Activated naive CD4-positive, alpha-beta T cell treated with anti-CD3 and anti-CD28 coated beads, Interleukin-2, amount 10 ng/mL, durations not matched to agents 7 days and 5 days (primary cell): Measurements from ENCODE around the gene COL5A1.

Source experiments
- CTCF ChIA-PET: fragments of 350-600 bp; sonication (Branson Sonifier 250); formaldehyde crosslinking; loops from one replicate; lab custom pipeline; 2021; ENCODE audit warnings: antibody characterized with exemption; lab: Charles Lee
- DNase-seq: peaks from one replicate; pipeline ENCODE4 v3.0.0-alpha.2; 2020
- H3K27ac Mint-ChIP-seq: one replicate; pipeline ENCODE4 v1.8.0; 2021; ENCODE audit warnings: mild to moderate bottlenecking, moderate library complexity, mixed read lengths
- H3K27me3 Mint-ChIP-seq: one replicate; pipeline ENCODE4 v1.8.0; 2021; ENCODE audit warnings: mild to moderate bottlenecking, mixed read lengths
- H3K36me3 Mint-ChIP-seq: one replicate; pipeline ENCODE4 v1.8.0; 2021; ENCODE audit warnings: mixed read lengths
- H3K4me1 Mint-ChIP-seq: one replicate; pipeline ENCODE4 v1.8.0; 2021; ENCODE audit warnings: mixed read lengths
- H3K4me3 Mint-ChIP-seq: one replicate; pipeline ENCODE4 v1.8.0; 2021; ENCODE audit warnings: mild to moderate bottlenecking, moderate library complexity, mixed read lengths
- H3K9me3 Mint-ChIP-seq: one replicate; pipeline ENCODE4 v1.8.0; 2021; ENCODE audit warnings: mixed read lengths

The COL5A1 gene

DNA sequence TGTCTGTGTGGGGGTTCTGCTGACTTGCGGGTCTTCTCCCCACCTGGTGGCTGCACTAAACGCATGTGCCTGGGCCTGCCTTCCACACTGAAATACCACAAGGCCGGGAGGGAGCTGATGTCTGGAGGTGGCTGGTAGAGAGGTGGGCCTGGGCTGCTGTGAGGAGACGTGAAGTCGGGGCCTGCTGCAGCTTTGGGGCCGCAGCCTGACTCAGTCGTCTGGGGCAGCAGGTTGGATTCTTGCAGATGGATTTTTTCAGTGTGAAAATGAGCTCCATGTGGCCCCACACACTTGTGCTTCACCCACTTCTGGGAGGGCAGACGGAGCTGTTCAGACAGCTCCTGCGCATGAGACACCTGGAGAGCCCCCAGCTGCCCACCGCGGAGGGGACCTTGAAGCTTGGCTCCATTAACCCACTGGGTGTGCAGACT, 29.3 kb downstream of the COL5A1 start:
- Mint-ChIP-seq H3K36me3 (no peaks in the 10 kb centered on the region), H3K4me1 (no peaks in the 10 kb centered on the region), H3K27ac (no peak overlapping the region), H3K4me3 (no peak overlapping the region), H3K9me3 (no peaks in the 10 kb centered on the region), H3K27me3 (no peaks in the 10 kb centered on the region)
- CTCF ChIA-PET, result interaction anchor here (1.4 kb wide), 1 partner anchor 10 kb away, joined by 3 read pairs; no protein-coding TSS in a partner anchor
- no peak for DNase-seq

DNA sequence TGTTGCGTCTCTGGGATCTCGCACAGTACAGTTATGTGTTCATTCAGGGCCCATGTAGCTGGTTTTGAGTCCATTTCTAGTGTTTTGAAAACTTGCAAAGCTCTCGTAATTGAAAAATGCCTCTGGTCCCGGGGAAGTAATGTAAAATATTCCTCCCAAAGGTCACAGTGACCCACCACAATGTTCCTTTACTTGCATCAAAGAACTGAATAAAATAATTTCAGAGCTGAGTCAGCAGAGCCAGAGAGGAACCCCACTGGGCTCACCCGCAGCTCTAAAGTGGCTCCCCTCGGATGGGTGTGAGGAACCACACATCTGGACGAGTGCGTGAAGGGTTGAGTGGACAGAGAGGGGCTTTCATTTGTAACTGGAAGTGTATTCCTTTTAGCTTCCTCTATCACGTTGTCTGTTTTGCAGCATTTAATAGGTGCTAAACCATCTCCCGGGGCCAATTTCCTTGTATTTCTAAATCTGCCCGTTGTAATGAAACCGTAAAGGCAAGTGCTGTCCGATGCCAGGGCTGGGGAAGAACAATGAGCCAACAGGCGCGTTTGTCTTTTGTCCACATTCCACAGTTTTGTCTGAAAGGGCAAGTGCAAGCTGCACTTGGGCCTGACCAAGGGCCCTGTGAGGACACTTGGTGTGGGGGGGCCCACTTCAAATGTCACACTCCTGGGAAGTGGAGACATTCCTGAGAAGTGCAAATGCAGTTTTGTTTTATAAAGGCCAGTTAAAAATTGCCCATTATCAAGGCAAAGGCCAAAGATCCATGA, 29.9 kb downstream of the COL5A1 start:
- Mint-ChIP-seq H3K27me3 (no peaks in the 10 kb centered on the region), H3K36me3 (no peaks in the 10 kb centered on the region), H3K4me1 (no peaks in the 10 kb centered on the region), H3K9me3 (no peaks in the 10 kb centered on the region), H3K4me3 (no peak overlapping the region), H3K27ac (no peak overlapping the region)
- CTCF ChIA-PET, result interaction anchor here (1.0 to 1.4 kb wide), 2 partner anchors 9 to 11 kb away, joined by 3 to 4 read pairs; no protein-coding TSS in a partner anchor
- DNase-seq, result no peak

DNA sequence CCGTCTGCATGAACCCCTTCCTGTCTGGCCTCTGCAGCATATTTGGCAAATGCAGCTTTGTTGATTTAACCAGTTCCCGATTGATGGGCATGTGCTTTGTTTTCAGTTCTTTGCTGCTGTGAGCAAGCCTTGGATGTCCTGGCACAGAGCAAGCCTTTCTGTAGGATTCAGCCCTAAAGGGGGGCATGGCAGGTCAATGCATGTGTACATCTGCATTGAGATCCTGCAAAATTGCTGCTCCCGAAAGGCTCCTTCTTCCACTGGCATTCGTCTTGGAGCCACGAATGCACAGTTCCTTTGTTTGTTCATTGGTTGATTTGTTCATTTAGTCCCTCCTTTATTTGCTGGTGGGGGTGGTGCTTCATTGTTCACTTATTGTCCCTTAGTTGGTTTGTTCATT, 34.8 kb downstream of the COL5A1 start:
- CTCF ChIA-PET, result no interaction called here
- H3K4me3 Mint-ChIP-seq, result no peak overlapping the region
- no peak for DNase-seq

DNA sequence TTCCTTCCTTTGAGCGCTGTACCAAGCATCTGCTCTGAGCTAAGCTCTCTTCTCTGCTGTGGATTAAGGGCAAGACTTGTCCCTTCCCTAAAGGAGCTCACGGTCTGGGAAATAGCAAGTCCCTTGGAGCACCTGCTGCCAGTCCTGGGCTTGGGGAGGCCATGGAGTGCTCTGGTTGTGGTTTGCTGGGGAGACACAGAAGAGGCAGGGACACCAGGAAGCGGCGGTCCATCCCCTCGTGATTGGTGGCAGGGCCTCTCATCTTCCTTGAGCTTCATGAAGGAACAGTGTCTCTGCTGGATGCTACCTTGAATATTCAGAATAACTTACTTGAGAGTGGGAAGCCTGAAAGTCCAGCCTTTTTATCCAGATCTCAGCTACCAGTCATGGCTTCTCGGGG, 35.3 kb downstream of the COL5A1 start:
- no peaks in the 10 kb centered on the region for H3K9me3 Mint-ChIP-seq

More for the DNA sequence above, 34.8 kb downstream of the COL5A1 start:
- H3K27me3 Mint-ChIP-seq, result no peaks in the 10 kb centered on the region
- no peaks in the 10 kb centered on the region for H3K36me3 Mint-ChIP-seq
- no peaks in the 10 kb centered on the region for H3K9me3 Mint-ChIP-seq
- no peaks in the 10 kb centered on the region for H3K4me1 Mint-ChIP-seq
- no peak overlapping the region for H3K27ac Mint-ChIP-seq

DNA sequence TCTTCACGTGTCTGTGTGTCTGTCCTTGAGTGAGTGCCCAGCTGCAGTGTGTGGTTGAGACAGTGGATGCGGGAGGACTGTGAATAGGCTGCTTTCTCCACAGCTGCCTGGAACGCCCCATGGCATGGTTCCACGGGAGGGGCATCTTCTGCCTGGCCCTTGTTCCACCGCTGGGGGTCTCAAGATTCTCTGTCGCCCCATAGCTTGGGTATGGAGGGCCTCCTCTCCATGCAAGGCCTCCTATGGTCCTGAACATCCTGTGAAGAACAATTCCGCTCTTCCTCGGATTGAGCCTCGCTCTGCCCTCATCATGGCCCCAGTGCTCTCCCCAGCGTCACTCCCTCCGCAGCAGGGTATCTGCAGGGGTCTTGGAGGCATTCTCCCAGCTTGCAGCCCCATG, 36.1 kb downstream of the COL5A1 start:
- no peaks in the 10 kb centered on the region for H3K4me1 Mint-ChIP-seq
- CTCF ChIA-PET, result no interaction called here
- DNase-seq, result no peak
- no peaks in the 10 kb centered on the region for H3K27me3 Mint-ChIP-seq
- H3K9me3 Mint-ChIP-seq, result no peaks in the 10 kb centered on the region
- no peak overlapping the region for H3K4me3 Mint-ChIP-seq
- no peak overlapping the region for H3K27ac Mint-ChIP-seq
- H3K36me3 Mint-ChIP-seq, result no peaks in the 10 kb centered on the region

More for the DNA sequence above, 35.3 kb downstream of the COL5A1 start:
- CTCF ChIA-PET, result no interaction called here
- no peak for DNase-seq
- Mint-ChIP-seq H3K36me3 (no peaks in the 10 kb centered on the region), H3K27me3 (no peaks in the 10 kb centered on the region), H3K4me3 (no peak overlapping the region), H3K27ac (no peak overlapping the region), H3K4me1 (no peaks in the 10 kb centered on the region)

DNA sequence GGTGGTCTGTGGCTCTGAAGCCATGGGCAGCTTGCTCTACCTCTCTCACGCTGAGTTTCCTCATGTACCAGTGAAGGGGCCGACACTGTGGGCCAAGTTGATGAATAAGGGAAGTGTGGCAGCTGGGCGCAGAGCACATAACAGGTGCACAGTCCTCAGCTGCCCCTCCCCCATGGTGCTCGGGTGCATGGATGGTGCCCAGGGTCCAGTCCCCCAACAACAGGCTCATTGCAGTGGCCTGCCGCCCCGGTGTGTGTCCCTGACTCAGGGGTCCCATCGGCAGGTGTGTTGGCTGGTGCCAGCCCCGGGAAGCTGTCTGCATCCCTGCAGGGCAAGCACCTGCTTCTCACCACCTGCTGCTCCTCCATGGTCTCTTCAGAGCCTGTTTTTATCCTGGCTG, 36.6 kb downstream of the COL5A1 start:
- no peak for DNase-seq
- CTCF ChIA-PET, result no interaction called here
- Mint-ChIP-seq H3K9me3 (no peaks in the 10 kb centered on the region), H3K36me3 (no peaks in the 10 kb centered on the region), H3K27ac (no peak overlapping the region), H3K4me3 (no peak overlapping the region), H3K27me3 (no peaks in the 10 kb centered on the region), H3K4me1 (no peaks in the 10 kb centered on the region)

DNA sequence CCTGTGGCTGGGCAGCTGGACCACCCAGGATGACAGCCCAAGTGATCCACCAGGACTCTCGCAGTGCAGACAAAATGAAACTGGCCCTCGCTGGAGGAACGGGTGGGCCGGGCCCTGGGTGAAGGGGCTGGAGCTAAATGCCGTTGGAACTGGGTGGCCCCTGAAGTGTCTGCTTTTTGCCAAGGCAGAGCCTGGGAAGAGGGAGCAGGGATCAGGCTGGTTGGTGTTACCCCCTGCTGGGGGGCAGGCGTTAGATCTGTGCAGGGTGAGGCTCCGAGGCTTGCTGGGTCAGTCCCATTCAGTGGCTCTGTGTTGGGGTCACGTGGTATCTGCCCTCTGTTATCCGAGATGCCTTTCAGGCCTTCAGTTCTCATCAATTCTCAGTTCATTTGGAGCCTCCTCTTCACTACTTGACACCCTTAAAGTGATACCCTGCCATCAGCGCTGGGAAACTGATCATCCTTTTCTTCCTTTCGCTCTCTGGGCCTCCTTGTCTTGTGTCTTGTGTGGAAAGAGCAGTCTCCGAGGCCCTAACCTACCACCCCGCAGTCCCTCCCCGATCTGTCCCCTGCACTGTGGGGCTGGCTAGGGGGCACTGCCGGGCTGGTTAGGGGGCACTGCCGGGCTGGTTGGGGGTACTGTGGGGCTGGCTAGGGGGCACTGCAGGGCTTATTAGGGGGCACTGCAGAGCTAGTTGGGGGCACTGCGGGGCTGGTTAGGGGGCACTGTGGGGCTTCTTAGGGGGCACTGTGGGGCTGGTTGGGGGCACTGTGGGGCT, 37.3 kb downstream of the COL5A1 start:
- no peaks in the 10 kb centered on the region for H3K36me3 Mint-ChIP-seq
- no peaks in the 10 kb centered on the region for H3K4me1 Mint-ChIP-seq
- no peak overlapping the region for H3K4me3 Mint-ChIP-seq
- H3K27me3 Mint-ChIP-seq, result no peaks in the 10 kb centered on the region
- no peak overlapping the region for H3K27ac Mint-ChIP-seq
- no peaks in the 10 kb centered on the region for H3K9me3 Mint-ChIP-seq
- no peak for DNase-seq
- CTCF ChIA-PET, result no interaction called here

DNA sequence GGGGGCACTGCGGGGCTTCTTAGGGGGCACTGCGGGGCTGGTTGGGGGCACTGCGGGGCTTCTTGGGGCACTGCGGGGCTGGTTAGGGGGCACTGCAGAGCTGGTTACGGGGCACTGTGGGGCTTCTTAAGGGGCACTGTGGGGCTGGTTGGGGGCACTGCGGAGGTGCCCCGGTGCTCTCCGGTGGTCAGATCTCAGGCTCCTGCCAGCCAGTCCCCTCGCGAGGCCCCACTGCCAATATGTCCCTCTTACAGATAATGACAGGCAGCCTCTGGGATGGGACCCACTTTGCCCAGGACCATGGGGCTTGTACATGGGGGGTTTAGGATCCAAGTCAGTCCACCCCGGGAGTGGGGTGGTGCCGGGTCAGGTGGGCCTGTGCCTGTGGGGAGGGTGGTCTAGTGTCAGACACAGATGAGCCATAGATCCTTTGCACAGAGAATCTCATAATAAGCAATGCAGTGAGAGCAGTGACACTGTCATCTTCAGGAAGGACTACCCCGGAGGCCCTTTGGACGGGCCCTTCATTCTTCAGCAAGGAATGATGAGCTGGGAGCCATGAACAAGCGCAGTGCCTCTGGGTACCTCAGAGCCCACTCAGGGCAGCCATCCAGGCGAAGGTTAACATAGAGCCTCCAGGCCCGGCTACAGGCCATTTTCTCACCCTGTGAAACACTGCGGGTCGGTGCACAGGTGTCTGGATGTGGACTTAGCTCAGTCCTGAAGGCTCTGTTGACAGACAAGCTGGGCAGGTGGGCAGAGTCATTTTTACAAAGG, 38.2 kb downstream of the COL5A1 start:
- Mint-ChIP-seq H3K27ac (no peak overlapping the region), H3K4me3 (no peak overlapping the region), H3K36me3 (no peaks in the 10 kb centered on the region), H3K4me1 (no peaks in the 10 kb centered on the region), H3K9me3 (no peaks in the 10 kb centered on the region), H3K27me3 (no peaks in the 10 kb centered on the region)
- CTCF ChIA-PET, result interaction anchor here (1.1 kb wide), 1 partner anchor 8 kb away, joined by 4 read pairs; no protein-coding TSS in a partner anchor
- no peak for DNase-seq

DNA sequence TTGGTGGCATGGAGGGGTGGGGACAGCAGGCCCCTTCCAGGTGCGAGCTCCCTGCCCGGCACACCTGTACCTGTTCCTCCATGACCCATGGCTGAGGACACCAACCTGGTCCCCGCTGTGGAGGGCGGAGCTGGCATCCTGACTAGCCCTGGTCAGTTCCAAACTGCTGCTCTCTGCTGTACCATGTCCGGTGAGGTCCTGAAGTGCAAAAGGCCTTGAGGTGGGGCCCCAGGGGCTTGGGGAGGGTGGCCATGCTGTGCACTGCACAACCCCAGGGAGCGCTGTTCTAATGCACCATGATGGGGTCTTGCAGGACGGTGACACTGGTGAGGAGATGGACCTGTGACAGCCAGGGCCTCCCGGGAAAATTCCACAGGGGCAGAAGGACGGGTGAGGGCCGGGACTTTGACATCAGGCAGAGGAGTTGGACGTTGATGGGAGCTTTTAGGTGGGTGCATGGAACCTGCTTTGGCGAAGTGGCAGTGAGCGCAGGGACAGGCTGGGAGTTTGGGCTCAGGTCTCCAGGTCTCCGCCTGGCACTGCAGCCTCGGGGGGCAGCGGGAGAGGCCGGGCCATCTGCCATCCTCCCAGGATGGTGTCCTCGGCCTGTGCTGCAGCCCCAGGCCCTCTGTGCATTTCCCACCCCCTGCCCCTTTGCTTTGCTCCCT, 38.9 kb downstream of the COL5A1 start:
- CTCF ChIA-PET, result interaction anchor here (1.1 kb wide), 1 partner anchor 8 kb away, joined by 4 read pairs; no protein-coding TSS in a partner anchor
- H3K27ac Mint-ChIP-seq, result no peak overlapping the region

DNA sequence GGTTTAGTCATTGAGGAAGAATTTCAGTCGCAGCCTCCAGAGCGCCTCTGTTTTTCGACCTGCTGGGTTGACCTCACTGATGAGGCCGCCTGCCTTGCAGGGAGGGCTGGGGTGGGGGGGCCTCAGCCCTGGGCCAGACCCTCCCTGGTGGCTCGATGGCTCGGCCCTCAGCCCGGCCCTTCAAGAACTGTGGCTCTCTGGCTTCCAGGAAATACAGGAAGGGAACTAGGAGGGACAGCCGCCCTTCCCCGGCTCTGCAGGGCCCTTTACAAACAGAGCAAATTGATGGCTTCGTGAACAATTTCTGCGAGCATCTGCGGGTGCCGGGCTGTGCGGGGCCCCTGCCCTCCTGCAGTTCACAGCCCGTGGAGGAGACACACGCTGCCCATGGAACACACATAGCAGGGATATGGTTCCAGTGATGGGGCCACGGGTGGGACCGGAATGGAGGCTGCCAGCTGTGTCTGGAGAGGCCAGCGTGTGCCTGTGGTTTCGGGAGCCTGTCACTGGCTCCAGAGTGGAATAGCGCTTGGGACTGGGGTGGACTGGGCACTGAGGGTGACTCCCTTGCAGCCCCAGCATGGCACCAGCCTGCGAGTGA, 39.6 kb downstream of the COL5A1 start:
- no peak for DNase-seq

More for the DNA sequence above, 38.9 kb downstream of the COL5A1 start:
- Mint-ChIP-seq H3K27me3 (no peaks in the 10 kb centered on the region), H3K9me3 (no peaks in the 10 kb centered on the region), H3K4me3 (no peak overlapping the region), H3K36me3 (no peaks in the 10 kb centered on the region), H3K4me1 (no peaks in the 10 kb centered on the region)
- DNase-seq, result no peak

DNA sequence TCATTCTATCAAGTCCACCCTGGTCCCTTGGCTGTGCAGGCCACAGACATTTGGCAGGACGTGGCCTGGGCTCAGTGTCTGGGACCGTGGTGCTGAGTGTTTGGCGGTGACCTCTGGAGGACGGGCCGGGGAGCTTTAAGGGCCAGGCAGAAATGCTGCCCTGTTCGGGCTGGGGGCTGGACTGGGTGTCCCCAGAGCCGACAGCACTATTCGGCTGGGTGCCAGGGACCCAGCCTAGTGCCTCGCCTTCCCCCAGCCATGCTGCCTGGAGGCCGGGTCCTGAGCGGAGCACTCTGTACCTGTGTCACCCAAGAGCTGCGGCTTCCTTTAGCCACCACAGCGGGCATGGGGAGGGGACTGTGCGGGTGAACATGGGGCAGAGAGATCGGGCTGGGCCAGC, 40.4 kb downstream of the COL5A1 start:
- Mint-ChIP-seq H3K4me3 (no peak overlapping the region), H3K9me3 (peaks cover 1% of the 10 kb centered on the region), H3K4me1 (no peaks in the 10 kb centered on the region), H3K36me3 (no peaks in the 10 kb centered on the region), H3K27me3 (no peaks in the 10 kb centered on the region), H3K27ac (no peak overlapping the region)
- DNase-seq, result no peak
- CTCF ChIA-PET, result no interaction called here

More for the DNA sequence above, 39.6 kb downstream of the COL5A1 start:
- no peak overlapping the region for H3K4me3 Mint-ChIP-seq
- CTCF ChIA-PET, result no interaction called here
- H3K27me3 Mint-ChIP-seq, result no peaks in the 10 kb centered on the region
- no peak overlapping the region for H3K27ac Mint-ChIP-seq
- no peaks in the 10 kb centered on the region for H3K4me1 Mint-ChIP-seq
- no peaks in the 10 kb centered on the region for H3K36me3 Mint-ChIP-seq
- H3K9me3 Mint-ChIP-seq, result no peaks in the 10 kb centered on the region

DNA sequence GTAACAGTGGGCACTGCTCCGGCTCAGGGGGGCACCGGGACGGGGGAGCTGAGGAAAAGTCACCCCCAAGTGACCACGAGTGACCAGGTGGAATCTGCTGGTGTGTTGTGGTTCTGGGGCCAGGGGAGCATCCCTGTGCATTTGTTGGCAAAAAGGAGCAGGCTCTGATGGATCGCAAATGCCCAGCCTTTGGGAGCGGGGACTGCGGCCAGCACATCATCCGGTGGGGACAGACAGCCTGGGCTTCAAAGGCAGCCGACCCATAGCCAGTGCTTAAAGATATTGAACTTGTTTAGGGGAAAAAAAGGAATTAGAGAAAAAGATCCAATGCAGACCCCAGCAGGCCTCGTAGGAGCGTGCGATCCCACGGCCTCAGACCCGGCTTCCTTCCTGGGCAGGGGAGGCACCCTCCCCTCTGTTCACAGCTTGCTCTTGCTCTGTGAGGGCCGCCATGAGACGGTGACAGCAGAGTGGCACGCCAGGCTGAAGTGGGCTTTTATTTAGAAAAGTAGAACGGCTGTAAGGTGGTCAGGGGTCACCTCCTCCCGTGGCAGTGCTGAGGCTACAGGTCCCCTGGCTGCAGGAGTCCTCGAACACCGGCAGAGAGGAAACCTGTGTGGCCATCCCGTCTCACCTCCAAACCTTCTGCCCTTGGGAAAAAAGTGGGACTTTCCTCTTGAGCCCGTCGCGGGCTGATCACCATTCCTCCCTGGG, 41.2 kb downstream of the COL5A1 start:
- DNase-seq, result no peak
- Mint-ChIP-seq H3K4me1 (no peaks in the 10 kb centered on the region), H3K36me3 (no peaks in the 10 kb centered on the region), H3K27ac (no peak overlapping the region), H3K27me3 (no peaks in the 10 kb centered on the region), H3K9me3 (peaks cover 1% of the 10 kb centered on the region), H3K4me3 (no peak overlapping the region)
- CTCF ChIA-PET, result no interaction called here
